NCI-H748 treated with DMSO at 0.1 percent for 48 hours (cell line): ENCODE measurements around the gene DPP4.

Source experiments
- DNase-seq: peaks from one replicate; lab custom pipeline; 2025; lab: John Stamatoyannopoulos, UW

The DPP4 gene

GRCh38 chr2:162017233-162017632 lies 56.8 kb downstream of the DPP4 start:
- no peak for DNase-seq

- no peak for DNase-seq
Measured at GRCh38 chr2:162016080-162016479, 57.9 kb downstream of the DPP4 start.

DNA sequence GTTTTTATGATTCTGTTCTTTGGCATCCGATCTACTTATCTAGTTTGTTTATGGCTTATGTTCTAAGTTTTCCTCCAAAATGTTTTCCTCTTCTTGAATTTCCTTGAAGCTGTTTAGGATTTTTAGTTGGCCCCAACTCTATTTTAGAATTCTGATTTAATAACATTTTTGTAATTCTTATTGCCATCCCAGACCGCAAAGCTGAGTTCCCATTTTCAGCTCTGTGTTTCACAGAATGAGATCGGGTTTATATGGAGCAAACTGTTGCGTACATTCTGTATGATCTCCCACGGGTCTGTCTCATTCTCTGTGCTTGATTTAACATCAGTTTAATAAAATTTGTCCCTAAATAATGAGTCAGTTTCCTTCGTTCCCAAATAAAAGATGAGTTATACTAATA lies 59.3 kb downstream of the DPP4 start:
- no peak for DNase-seq

- no peak for DNase-seq
Measured at GRCh38 chr2:162013514-162014475, 60.2 kb downstream of the DPP4 start.

DNA sequence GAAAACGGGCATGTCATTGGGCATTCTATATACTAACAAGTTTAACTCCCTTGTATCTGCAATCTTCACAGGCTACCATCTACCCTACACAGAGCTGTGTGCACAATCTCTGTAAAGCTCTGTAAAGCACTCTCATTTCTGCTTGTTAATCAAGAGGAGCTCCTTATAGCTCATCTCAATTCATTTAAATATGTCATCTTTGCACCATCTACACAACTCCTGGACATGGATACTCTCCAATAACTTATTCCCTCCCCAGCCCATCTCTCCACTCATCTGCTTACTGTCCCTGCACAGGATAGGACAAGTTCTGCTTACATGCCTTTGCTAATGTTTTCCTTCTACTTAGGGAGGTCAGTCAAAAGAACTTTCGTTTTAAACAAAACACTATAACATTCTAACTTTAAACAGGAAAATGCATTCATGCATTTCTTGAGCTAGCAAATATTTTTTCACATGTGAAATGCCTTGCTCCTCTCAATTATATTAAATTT lies 61.4 kb downstream of the DPP4 start:
- DNase-seq = no peak

DNA sequence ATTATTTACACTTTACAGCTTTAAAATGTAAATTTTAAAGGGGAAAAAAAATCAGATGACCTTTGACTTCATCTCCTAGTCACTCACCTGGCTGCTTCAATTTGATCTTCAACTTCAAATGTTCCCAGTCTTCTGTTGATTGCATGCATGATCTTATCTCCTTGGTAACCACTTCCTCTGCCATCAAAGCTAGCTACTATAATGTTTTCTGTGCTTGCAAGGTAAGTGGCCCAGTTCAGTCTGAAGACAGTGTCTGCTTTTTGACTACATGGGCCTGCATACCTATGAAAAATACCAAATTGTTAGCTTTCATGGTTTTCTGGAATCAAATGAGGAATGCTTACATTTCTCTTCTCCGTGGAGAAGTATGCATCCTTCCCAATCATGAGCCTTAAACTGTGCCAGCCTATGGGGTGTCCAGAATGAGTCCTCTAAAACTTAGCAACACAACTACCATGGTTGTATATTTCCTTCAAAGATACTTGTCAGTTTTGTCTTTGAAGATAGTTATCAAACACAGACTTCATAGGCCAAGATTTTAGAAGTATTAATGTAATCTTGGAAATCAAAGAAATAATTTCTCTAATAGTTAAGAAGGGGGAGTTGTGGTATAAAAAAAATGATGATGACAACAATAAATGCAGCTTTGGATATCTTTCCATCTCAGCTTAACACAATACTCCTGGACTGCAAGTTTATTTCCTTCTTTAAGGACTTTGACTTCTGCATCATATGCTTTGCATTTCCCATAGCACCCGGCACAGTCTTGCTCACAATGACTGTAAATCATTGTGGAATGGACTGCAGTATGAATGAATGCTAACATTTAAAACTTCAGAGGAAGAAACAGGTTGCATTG lies 62.1 kb downstream of the DPP4 start:
- DNase-seq = no peak

- no peak for DNase-seq
Measured at GRCh38 chr2:162009543-162009942, 64.5 kb downstream of the DPP4 start.

GRCh38 chr2:162007447-162008040 lies 66.5 kb downstream of the DPP4 start:
- no peak for DNase-seq

DNA sequence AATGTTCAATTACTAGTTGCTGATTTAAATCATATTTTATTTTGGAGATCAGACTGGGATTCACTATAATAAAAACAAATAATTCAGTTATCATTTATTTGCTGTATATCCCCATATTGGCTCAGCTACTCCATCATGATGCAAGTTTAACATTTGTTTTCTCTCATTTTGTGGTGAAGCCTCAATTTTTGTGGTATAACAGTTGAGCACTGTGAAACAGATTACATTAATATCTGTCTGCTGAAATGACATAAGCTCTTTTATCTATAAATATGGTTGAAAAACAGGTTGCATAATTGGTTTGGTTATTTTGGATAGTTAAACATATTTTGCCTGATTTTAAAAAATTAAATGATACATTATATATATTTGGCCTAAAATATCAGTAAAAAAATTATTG lies 67.7 kb downstream of the DPP4 start:
- DNase-seq = no peak

DNA sequence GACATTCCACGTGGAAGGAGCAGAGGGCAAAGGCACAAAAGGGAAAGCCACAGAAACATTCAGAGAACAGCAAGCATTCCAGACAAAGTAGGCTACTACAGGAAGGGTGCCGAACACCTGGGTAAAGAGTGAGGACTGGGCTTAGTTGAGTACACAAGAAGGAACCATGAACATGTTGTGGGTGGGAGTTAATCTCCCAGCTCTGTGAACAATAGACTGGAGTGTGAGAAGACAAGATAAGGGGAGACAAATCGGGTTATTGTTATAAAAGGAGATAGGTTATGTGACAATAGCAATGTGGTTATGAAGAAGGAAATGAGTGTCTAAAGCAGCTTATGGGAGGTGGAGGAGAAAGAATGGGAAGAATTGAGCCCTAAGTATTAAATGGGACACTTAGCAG lies 70.0 kb downstream of the DPP4 start:
- no peak for DNase-seq

- no peak for DNase-seq
Measured at GRCh38 chr2:162002623-162003235, 71.3 kb downstream of the DPP4 start.

- DNase-seq = no peak
Measured at GRCh38 chr2:162000431-162000830, 73.6 kb downstream of the DPP4 start.

DNA sequence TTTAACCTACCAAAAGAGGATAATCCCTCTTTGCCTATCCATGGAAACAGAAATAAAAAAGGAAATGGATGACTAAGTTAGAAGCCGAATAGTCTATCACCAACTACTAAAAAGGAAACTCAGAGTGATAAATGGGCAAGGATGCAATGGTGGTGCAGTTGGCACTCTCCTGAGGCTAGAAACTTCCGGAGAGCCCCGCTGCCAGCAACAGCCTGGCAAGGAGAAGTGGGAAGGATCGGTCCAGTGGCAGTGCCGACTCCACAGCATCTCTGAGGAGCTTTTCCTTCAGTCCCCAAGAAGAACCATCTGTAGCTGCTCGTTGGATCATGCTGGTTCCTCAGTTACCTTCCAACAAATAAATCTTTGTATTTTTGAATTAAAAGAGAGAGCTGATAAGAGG lies 74.7 kb downstream of the DPP4 start:
- DNase-seq = no peak

DNA sequence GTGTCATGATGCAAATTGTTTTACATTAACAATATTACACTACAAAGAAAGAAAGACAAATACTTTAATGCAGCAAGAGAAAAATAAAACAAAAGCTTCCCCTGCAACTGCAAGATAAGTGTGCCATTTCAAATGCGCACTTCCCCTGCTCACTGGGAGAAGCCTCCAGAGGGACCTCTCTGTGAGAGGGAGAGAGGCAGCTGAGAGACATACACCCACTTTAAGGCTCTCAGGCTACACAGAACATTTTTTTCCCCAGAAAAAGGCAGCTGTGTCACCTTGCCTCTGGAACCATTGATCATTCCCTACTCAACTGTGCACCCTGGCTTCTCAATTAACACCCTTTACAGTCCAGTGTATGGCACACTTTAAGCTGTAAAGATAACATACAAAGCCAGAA lies 75.2 kb downstream of the DPP4 start:
- no peak for DNase-seq

GRCh38 chr2:161997916-161998471 lies 76.0 kb downstream of the DPP4 start:
- no peak for DNase-seq

GRCh38 chr2:161995553-161996016 lies 78.4 kb downstream of the DPP4 start:
- DNase-seq = no peak

GRCh38 chr2:161994761-161995520 lies 79.1 kb downstream of the DPP4 start:
- DNase-seq = no peak

DNA sequence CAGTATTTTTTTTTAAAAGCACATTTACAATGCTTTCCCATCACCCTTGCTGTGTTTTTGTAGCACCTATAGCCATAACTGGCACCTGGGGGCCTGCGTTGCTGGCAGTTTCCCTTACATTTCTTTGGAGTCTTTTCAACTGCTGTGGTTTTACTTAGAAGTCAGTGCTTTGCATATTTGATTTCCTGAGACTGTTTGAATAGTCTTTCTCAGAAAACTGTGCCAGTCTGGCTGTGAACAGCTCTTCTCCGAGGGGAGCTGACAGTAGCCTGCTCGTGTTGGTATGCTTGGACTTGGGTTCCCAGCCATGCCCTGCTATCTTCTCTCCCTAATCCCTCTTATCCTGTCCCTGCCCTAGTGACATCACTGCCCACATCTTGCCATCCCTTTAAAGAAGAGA lies 81.5 kb downstream of the DPP4 start:
- no peak for DNase-seq

GRCh38 chr2:161991991-161992390 lies 82.0 kb downstream of the DPP4 start:
- no peak for DNase-seq

DNA sequence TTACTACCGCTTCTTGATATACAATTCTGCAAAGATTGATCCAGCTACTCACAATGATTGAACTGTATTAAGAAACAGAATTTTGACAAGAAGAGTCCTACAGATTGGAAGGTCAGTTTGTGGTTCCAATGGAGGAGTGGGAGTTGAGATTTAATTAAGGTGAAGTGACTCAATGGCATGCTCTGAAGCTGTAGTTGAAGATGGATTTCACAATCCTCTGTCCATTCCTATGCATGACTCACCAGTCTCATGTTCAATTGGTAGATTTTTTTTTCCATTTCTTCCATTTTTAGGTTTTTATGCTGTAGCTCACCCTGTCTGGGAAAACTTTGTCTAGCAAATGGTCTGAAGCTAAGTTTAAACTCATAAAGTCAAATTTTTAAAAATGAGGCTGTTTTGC lies 83.3 kb downstream of the DPP4 start:
- DNase-seq = no peak

GRCh38 chr2:161990036-161990435 lies 84.0 kb downstream of the DPP4 start:
- no peak for DNase-seq
